Astrocyte (in vitro differentiated cells and primary cell): ENCODE data around the gene RAF1.

Source experiments
- CTCF ChIP-seq: IDR thresholded peaks from 2 replicates; pipeline ENCODE4 v1.5.1; 2011; ENCODE audit warnings: low read depth, mild to moderate bottlenecking, inconsistent platforms, low read length, moderate library complexity; ENCODE audit not compliant: insufficient read depth
- EZH2 ChIP-seq: IDR thresholded peaks from 2 replicates; pipeline ENCODE4 v1.6.1; 2012; ENCODE audit warnings: mild to moderate bottlenecking, low read length, inconsistent platforms; ENCODE audit not compliant: insufficient read depth

DNA sequence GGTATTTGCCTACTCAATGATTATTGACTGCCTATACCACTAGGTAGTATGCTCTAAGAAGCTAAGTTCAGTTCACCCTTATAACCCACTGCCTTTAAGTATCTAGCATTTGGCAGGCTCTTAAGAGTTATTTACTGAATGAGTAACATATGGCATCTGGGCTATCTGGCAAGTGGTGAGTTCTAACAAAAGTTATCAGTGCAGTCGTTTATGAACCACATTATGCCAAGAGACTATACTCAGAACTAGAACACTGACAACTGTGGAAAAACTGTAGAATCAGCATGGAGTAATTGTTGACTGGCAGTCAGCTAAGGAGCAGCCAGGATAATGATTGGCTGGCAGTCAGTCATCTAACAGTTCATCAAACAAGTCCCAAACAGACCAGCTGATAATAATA, 25.8 kb downstream of the RAF1 start:
- TF ChIP-seq CTCF (no peak), EZH2 (no peak)
